HG03097 (cell line): ENCODE measurements around the gene FGG.

Experiments used
- ATAC-seq: cut with Tn5 transposase; IDR thresholded peaks from one replicate; pipeline ENCODE4 v1.9.1; 2021; ENCODE audit not compliant: unreplicated experiment, low FRiP score

The FGG gene

DNA sequence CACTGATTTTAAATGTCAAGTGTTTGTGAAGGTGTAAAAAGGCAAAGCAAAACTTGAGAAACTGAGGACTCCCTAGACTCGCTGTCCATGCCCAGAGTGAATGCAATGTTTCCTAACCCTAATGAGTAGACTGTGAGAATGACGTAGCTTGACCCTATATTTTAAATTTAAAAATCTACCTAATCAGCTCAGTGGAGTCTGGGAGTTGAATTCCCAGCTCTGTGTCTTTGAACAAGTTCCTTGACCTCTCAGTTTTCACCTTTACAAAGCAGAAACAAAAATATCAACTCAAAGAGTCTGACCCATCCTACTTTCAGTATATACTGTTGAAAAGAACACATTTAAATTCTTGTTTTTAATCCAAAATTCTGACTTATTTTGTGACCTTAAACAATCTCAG, 24.3 kb downstream of the FGG start:
- no peak for ATAC-seq

DNA sequence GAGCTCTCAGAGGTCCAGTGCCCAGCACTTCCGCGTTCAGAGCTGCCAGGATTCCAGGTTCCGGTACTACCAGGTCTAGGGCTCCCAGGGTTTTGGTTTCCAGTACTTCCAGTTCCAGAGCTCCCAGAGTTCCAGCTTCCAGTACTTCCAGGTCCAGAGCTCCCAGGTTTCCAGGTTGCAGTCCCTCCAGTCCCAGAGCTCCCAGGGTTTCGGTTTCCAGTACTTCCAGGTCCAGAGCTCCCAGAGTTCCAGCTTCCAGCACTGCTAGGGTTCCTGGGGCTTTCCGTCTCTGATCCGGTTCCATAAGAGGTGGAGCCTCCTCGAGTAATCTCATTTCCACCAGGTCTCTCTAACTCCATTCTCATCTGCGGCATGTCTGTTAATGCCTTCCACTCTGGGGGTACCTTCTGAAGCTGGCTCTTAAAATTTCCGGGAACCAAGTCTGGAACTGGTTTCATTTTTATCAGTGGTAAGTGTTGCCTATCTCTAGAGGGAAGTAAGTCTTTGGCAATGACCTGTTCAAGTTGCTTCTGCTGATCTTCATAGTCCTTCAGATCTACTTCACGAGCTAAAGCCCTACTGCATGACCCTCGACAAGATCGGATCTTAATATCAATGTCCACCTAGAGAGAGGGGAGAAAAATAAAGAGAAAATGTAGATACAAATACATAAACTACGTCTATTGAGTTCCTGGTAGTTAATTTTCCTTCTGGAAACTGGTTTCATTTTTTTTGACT, 26.0 kb downstream of the FGG start:
- ATAC-seq, result no peak

DNA sequence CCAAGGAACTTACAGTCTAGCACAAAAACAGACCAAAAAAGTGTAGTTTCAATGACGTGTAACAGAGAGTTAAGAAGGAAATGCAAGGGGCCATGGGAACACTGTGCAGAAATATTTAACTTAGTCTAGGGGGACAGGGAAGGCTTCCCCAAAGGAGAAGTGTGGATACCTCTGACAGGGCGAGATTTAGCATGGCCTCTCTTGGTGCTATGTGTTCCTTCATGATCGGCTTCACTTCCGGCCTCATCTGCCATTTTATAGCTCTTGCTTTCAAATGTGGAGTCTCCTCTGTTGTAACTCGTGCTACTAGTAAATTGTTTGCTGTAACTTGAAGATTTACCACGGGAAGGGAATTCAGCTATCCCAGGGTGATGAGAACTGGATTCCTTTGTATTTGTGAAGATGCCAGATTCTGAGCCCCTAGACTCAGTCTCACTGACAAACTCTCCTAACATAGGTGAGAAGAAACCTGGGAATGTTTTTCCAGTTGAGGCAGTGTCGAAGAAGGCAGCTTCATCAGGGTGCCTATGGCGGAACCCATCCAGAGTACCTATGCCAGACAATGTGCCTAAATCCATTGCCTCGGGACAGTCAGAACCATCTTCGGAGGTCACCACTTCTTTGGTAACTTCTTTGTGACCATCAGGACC, 27.0 kb downstream of the FGG start:
- ATAC-seq, result no peak

DNA sequence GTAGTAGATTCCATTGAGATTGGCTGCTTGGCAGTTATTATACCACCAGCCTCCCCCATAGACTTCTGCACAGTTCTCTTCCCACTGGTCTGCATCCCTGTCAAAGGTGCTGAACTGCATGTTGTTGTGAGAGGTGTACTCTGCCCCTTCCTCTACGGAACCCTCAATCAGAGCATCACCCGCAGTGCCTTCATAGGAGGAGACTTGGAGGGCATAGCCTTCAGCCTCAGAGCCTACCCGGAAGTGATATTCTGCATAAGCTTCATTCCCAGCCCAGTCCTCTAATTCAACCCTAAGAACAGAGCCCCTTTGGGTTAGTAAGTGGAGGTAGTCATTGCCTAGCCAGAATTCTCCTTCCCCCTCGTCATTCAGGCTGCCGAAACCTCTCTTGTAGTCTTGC, 28.2 kb downstream of the FGG start:
- no peak for ATAC-seq

DNA sequence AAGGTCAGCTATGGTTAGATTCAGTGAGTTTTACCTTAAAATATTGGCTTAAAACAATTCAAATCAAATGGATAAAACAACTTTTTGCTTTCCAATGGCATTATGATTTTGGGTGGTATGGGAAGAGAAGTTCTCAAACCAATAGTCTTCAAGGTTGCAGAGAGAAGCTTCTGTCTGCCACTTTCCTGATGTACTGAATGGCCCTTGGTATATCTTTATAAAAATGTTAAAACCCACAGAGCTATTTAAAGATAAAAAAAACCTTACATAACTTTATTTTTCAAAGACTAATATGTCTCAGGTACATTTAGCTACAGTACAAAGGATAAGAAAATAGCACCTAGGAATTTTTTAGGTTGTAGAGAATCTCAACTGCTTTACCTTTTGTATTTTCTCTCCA, 28.8 kb downstream of the FGG start:
- ATAC-seq, result no peak

DNA sequence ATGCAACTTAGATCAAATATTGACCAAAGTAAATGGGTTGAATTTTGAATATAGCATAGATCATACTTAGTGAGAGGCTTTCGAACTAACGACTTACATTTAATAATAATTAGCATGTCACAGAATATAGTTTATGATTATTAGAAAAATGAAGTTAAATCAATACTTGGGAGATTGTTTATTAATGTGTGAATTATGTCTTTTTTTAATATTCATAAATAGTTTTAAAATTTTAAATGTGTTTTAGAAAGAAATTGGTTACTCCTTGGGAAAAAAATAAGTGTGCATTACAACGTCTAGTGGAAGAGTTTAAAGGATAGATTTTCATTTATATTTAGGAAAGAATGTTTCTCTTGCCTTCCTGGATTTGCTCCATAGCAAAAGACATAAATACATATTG, 29.2 kb downstream of the FGG start:
- no peak for ATAC-seq

DNA sequence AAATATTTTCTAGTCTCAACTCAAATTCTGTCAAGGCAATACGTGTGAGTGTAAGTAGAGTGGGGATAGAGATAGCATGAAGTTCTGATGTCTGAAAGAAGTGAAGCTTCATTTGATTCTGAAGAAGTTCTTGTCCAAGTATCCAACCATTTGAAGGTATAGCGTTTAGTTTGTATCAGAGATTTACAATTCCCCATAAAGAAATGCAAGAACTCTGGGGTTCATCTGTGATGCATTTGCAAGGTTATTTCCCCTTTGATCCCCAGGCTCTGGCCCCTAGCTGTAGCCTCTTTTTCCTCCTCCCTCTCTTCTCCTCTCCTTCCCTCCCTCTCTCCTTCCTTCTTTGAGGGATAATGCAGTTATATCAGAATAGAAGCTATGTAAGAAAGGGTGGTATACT, 29.7 kb downstream of the FGG start:
- no peak for ATAC-seq

DNA sequence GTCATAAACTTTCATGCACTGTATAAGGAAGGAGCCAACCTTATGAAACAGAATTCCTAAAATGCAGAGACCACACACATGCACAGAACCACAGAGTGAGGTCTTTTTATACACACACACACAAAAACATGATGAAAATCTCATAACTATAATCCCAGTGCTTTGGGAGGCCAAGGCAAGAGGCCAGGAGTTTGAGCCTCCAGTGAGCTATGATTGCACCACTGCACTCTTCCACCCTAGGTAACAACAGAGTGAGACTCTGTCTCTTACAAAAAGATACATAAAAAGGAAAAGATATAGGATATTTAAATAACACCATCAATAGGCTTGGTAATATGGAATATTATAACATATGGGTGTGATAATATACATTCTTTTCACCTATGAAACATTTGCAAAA, 32.5 kb downstream of the FGG start:
- ATAC-seq, result no peak

DNA sequence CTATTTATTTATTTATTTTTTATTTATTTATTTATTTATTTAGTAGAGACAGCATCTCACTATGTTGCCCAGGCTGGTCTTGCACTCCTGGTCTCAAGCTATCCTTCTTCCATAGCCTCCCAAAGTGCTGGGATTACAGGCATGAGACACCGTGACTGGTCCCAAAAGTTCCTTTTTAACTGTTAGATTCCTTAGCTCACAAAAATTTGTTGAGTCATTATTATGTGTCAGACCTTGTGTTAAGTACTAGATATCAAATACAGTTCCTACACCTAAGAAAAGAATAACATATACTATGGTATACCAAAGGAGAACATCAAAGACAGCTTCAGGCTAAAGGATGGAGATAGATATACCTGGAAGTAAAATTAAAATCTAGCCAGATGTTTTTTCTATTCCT, 33.5 kb downstream of the FGG start:
- ATAC-seq, result no peak

DNA sequence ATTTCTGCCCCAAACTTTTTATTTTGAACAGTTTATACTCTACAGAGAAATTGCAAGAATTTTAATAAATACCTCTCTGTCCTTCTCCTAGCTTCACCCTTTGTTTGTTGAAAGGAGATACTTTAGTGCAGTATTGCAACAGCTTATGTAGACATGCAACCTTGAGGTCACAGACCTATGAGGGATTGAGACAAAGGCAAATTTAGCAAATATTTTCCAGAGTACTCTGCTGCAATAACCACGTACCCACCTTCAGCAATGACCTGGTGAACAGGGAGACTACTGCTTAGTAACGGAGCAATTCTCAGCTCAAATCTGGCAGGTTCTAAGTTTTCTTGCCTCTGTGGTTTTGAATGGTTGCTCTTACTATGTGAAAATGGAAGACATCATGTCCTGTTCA, 35.1 kb downstream of the FGG start:
- no peak for ATAC-seq

DNA sequence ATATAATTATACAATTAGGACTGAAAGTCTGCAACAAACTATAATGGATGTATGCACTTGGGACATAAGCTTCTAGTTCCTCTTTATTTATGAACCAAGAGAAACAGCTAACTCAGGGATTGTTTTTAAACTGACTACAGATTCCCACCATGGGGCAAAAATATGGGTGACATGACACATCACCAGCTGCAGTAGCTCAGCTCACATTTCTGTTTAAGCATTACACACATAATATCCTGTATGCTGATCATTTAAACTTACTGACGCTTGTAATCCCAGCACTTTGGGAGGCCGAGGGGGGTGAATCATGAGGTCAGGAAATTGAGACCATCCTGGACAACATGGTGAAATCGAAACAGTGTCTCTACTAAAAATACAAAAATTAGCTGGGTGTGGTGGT, 38.1 kb downstream of the FGG start:
- ATAC-seq, result no peak

DNA sequence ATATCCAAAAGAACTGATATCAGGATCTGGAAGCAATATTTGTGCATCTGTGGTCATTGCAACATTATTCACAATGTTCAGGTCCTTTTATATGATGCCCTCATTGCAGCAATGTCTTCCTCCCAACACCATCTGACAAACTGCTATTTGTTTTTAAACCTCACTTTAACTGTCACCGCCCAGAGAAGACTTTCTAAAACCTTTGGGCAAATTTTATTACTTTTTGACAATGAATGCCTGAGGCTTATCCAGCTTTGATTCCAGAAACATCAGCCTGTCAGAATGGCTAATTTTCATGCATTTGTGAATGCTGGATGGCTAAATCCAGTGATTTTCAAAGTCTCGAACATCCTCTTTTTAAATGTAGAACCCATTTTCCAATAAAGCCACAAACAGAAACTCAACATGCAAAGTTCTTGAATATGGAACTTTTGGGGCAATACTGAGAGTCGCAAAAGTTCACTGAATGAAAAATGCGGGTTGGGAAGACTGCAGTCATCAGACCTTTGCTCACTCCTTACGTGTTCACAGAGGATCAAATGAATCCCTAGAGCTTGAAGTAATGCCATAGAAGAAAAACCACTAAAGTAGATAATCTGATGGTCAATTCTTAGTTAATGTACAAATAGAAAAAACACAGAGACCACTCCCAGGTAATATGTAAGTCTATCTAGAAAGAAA, 39.1 kb downstream of the FGG start:
- no peak for ATAC-seq

DNA sequence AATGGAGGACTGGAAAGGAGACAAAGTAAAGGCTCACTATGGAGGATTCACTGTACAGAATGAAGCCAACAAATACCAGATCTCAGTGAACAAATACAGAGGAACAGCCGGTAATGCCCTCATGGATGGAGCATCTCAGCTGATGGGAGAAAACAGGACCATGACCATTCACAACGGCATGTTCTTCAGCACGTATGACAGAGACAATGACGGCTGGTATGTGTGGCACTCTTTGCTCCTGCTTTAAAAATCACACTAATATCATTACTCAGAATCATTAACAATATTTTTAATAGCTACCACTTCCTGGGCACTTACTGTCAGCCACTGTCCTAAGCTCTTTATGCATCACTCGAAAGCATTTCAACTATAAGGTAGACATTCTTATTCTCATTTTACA, 42.9 kb downstream of the FGG start:
- ATAC-seq, result no peak

DNA sequence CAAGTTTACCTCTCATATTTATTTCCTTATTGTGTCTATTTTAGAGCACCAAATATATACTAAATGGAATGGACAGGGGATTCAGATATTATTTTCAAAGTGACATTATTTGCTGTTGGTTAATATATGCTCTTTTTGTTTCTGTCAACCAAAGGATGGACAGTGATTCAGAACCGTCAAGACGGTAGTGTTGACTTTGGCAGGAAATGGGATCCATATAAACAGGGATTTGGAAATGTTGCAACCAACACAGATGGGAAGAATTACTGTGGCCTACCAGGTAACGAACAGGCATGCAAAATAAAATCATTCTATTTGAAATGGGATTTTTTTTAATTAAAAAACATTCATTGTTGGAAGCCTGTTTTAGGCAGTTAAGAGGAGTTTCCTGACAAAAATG, 43.4 kb downstream of the FGG start:
- no peak for ATAC-seq

DNA sequence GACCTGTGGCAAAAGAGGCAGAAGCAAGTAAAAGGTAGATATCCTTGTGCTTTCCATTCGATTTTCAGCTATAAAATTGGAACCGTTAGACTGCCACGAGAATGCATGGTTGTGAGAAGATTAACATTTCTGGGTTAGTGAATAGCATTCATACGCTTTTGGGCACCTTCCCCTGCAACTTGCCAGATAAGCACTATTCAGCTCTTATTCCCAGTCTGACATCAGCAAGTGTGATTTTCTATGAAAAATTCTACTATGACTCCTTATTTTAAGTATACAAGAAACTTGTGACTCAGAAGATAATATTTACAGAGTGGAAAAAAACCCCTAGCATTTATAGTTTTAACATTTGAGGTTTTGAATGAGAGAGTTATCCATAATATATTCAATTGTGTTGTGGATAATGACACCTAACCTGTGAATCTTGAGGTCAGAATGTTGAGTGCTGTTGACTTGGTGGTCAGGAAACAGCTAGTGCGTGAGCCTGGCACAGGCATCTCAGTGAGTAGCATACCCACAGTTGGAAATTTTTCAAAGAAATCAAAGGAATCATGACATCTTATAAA, 45.7 kb downstream of the FGG start:
- ATAC-seq, result no peak

DNA sequence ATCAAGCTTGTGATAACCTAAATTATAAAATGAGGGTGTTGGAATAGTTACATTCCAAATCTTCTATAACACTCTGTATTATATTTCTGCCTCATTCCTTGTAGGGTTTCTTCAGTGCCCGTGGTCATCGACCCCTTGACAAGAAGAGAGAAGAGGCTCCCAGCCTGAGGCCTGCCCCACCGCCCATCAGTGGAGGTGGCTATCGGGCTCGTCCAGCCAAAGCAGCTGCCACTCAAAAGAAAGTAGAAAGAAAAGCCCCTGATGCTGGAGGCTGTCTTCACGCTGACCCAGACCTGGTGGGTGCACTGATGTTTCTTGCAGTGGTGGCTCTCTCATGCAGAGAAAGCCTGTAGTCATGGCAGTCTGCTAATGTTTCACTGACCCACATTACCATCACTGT, 46.8 kb downstream of the FGG start:
- no peak for ATAC-seq

DNA sequence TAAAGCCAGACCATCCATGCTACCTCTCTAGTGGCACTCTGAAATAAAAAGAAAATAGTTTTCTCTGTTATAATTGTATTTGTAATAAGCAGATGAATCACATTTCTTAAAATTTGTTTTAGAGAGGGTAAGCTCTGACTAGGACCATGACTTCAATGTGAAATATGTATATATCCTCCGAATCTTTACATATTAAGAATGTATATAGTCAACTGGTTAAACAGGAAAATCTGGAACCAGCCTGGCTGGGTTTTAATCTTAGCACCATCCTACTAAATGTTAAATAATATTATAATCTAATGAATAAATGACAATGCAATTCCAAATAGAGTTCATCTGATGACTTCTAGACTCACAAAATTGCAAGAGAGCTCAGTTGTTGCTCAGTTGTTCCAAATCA, 48.1 kb downstream of the FGG start:
- no peak for ATAC-seq

DNA sequence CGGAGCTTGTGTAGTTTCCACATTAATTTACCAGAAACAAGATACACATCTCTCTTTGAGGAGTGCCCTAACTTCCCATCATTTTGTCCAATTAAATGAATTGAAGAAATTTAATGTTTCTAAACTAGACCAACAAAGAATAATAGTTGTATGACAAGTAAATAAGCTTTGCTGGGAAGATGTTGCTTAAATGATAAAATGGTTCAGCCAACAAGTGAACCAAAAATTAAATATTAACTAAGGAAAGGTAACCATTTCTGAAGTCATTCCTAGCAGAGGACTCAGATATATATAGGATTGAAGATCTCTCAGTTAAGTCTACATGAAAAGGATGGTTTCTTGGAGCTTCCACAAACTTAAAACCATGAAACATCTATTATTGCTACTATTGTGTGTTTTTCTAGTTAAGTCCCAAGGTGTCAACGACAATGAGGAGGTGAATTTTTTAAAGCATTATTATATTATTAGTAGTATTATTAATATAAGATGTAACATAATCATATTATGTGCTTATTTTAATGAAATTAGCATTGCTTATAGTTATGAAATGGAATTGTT, 49.7 kb downstream of the FGG start, which contains the start of gene FGB:
Gene FGB, plus strand, starts transcription at position 315 of the 558 bp plus-strand sequence. Its CDS starts 8 bp downstream, at position 323.
- no peak for ATAC-seq

DNA sequence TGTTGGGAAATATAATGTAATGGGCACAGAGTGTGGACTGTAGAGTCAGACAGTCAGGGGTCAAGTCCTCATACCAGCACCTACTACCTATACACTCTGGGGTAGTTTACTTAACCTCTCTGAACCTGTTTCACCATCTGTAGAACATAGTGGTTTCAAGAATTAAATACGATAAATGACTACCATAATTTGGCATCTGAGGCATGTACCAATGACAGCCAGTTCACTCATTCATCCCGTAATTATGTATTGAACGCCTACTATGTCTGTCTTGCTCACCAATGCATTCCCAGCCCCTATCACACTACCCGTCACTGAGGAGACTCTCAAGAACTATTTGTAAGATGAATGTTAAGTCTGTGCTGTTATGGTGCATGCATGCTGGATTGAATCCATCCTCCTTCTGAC, 51.6 kb downstream of the FGG start:
- no peak for ATAC-seq

DNA sequence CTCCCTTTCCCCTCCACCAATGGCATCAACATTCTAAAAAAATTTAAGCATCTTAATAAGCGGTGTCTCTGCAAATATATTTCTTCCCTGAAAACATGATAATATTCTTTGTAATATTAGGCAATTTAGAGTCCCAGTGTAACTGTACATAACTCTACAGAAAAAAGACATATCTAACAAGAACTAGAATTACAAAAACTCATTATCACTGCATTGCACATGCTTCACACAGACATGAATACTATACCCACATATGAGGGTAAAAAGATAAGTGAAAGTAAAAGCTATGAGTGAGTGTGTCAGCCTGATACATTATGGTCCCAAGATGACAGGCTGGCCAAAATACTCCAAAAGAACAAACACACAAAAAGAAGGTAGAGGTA, 52.0 kb downstream of the FGG start:
- ATAC-seq, result no peak
